Measurements from ENCODE around the gene LOXHD1. TPM values are rescaled to one million over a fixed set of nuclear protein-coding genes. Genes with fewer than 3 reads are reported as not detected.

LOXHD1 gene, protein sequence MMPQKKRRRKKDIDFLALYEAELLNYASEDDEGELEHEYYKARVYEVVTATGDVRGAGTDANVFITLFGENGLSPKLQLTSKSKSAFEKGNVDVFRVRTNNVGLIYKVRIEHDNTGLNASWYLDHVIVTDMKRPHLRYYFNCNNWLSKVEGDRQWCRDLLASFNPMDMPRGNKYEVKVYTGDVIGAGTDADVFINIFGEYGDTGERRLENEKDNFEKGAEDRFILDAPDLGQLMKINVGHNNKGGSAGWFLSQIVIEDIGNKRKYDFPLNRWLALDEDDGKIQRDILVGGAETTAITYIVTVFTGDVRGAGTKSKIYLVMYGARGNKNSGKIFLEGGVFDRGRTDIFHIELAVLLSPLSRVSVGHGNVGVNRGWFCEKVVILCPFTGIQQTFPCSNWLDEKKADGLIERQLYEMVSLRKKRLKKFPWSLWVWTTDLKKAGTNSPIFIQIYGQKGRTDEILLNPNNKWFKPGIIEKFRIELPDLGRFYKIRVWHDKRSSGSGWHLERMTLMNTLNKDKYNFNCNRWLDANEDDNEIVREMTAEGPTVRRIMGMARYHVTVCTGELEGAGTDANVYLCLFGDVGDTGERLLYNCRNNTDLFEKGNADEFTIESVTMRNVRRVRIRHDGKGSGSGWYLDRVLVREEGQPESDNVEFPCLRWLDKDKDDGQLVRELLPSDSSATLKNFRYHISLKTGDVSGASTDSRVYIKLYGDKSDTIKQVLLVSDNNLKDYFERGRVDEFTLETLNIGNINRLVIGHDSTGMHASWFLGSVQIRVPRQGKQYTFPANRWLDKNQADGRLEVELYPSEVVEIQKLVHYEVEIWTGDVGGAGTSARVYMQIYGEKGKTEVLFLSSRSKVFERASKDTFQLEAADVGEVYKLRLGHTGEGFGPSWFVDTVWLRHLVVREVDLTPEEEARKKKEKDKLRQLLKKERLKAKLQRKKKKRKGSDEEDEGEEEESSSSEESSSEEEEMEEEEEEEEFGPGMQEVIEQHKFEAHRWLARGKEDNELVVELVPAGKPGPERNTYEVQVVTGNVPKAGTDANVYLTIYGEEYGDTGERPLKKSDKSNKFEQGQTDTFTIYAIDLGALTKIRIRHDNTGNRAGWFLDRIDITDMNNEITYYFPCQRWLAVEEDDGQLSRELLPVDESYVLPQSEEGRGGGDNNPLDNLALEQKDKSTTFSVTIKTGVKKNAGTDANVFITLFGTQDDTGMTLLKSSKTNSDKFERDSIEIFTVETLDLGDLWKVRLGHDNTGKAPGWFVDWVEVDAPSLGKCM (N-terminal part only)
- total RNA-seq (2022; extraction: Qiagen RNA extraction) = not detected in 5 replicates

DNA sequence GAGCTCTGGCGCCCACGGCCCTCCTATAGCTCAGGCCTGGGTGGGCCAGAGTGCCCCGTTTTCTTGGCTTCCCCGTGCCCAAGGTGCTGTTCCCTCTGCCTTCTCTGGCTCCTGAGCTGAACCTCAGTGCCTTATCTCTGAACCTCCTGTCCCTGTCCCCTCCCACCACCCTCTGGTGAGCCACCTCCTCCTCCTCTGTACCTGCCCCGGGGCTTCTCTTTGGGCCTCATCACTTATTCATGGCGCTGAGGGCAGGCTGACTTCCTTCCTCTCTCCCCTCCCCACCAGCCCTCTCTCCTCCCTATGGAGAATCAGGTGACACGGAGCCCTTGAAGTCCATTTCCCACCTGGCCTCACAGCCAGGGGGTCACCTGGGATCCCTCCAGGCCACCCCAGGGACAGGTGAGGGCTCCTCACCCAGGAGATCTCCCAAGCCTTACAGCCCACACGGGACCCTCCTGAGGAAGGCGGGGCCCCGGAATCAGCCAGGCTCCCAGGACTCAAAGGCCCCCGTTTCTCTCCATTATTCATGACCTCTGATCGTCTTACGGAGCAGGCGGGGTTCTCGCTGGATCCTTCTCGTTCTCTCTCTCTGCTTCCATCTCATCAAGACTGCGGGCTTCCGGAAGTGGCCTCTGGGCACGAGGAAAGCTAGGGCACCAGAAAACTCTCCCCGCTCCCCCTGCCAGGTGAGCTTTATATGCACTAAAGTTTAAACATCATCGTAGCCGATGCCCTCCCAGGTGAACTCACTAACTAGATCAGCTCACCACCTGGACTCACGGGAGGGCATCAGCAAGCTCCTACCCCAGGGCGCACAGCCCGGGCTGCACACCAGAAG lies at the start of gene LOXHD1:
Gene LOXHD1, minus strand, starts transcription at position 106 of the 841 bp plus-strand sequence. CDS start 187 bp downstream, outside the sequence.

Other genes starting within 250 kb of the LOXHD1 start
- gene ST8SIA5, start 99.8 kb upstream of the LOXHD1 start, total RNA-seq (2022; extraction: Qiagen RNA extraction) = 0.07 TPM in 1 of 5 replicates, not detected in the others

Measured in A549 treated with AZD2906 at 1 μM for 4 hours (cell line).